ENCODE measurements around the gene KIAA1191. TPM values are rescaled to one million over a fixed set of nuclear protein-coding genes. Genes with fewer than 3 reads are reported as not detected.

The KIAA1191 gene
- 61.5 TPM for polyA plus RNA-seq (2012; ENCODE audit: insufficient read length, low read depth)

GRCh38 chr5:176361437-176362232 lies at the start of gene KIAA1191:
Gene KIAA1191 (minus strand): TSS chr5:176361764. CDS start chr5:176359508, 2,256 bp downstream.
- TF ChIP-seq REST (IDR thresholded peaks at IDR 0.05; ENCODE audit: insufficient read depth in 1 of 2, low read depth in 2 of 2, low read length in 2 of 2) (no peak), FOXP2 (optimal IDR thresholded peaks at IDR 0.05; ENCODE audit: borderline replicate concordance, extremely low read depth, extremely low read length, insufficient read depth) (peak; percentile 92), POLR2AphosphoS5 (IDR thresholded peaks at IDR 0.05; ENCODE audit: low read depth, low read length) (peak; percentile 96), SIN3A (IDR thresholded peaks at IDR 0.05; ENCODE audit: borderline replicate concordance, insufficient read depth, low read length) (peak; percentile 74; the same call in 1 of the 2 replicates), TAF1 (IDR thresholded peaks at IDR 0.05; ENCODE audit: borderline replicate concordance, insufficient read depth, low read length) (peak; percentile 79; the same call in 1 of the 2 replicates)

- TF ChIP-seq SIN3A (IDR thresholded peaks at IDR 0.05; ENCODE audit: borderline replicate concordance, insufficient read depth, low read length) (no peak), FOXP2 (optimal IDR thresholded peaks at IDR 0.05; ENCODE audit: borderline replicate concordance, extremely low read depth, extremely low read length, insufficient read depth) (no peak), POLR2AphosphoS5 (IDR thresholded peaks at IDR 0.05; ENCODE audit: low read depth, low read length) (no peak), REST (IDR thresholded peaks at IDR 0.05; ENCODE audit: insufficient read depth in 1 of 2, low read depth in 2 of 2, low read length in 2 of 2) (no peak), TAF1 (IDR thresholded peaks at IDR 0.05; ENCODE audit: borderline replicate concordance, insufficient read depth, low read length) (no peak)
These were observed 49.1 kb upstream of the KIAA1191 start for GRCh38 chr5:176410486-176411180.

- no peak for TF ChIP-seq SIN3A (IDR thresholded peaks at IDR 0.05; ENCODE audit: borderline replicate concordance, insufficient read depth, low read length)
- no peak for TF ChIP-seq REST (IDR thresholded peaks at IDR 0.05; ENCODE audit: insufficient read depth in 1 of 2, low read depth in 2 of 2, low read length in 2 of 2)
- TF ChIP-seq POLR2AphosphoS5 (IDR thresholded peaks at IDR 0.05; ENCODE audit: low read depth, low read length): no peak
- TF ChIP-seq TAF1 (IDR thresholded peaks at IDR 0.05; ENCODE audit: borderline replicate concordance, insufficient read depth, low read length): no peak
- no peak for TF ChIP-seq FOXP2 (optimal IDR thresholded peaks at IDR 0.05; ENCODE audit: borderline replicate concordance, extremely low read depth, extremely low read length, insufficient read depth)
These were observed 48.2 kb upstream of the KIAA1191 start for GRCh38 chr5:176409765-176410164.

- TF ChIP-seq TAF1 (IDR thresholded peaks at IDR 0.05; ENCODE audit: borderline replicate concordance, insufficient read depth, low read length): no peak
- no peak for TF ChIP-seq POLR2AphosphoS5 (IDR thresholded peaks at IDR 0.05; ENCODE audit: low read depth, low read length)
- no peak for TF ChIP-seq REST (IDR thresholded peaks at IDR 0.05; ENCODE audit: insufficient read depth in 1 of 2, low read depth in 2 of 2, low read length in 2 of 2)
- no peak for TF ChIP-seq SIN3A (IDR thresholded peaks at IDR 0.05; ENCODE audit: borderline replicate concordance, insufficient read depth, low read length)
- TF ChIP-seq FOXP2 (optimal IDR thresholded peaks at IDR 0.05; ENCODE audit: borderline replicate concordance, extremely low read depth, extremely low read length, insufficient read depth): no peak
These were observed 47.0 kb upstream of the KIAA1191 start for GRCh38 chr5:176408590-176408989.

Data from PFSK-1 (cell line).